Right atrium auricular region (tissue), 2 donors: ENCODE results near the gene ICA1. TPM values are rescaled to one million over a fixed set of nuclear protein-coding genes. Genes with fewer than 3 reads are reported as not detected.

Source experiments
- DNase-seq: peaks from one replicate; pipeline ENCODE4 v3.0.0-alpha.2; 2019; ENCODE audit warnings: low spot score
- H3K27ac ChIP-seq, 2 donors: fragments of 200-600 bp; sonication (generic); 1 replicate in 1 of 2; 2 replicates in 1 of 2; pipeline ENCODE4 v1.5.1; 2016 to 2019
- H3K27me3 ChIP-seq, 2 donors: fragments of 200-600 bp; sonication (generic); one replicate each; pipeline versions ENCODE4 v1.5.1 to v1.6.0; 2017 to 2019
- H3K36me3 ChIP-seq: fragments of 200-600 bp; sonication (generic); one replicate; pipeline ENCODE4 v1.5.1; 2016
- H3K4me1 ChIP-seq, 2 donors: fragments of 200-600 bp; sonication (generic); one replicate each; pipeline versions ENCODE4 v1.5.1 to v1.6.0; 2017 to 2019
- H3K4me3 ChIP-seq, 2 donors: fragments of 200-600 bp; sonication (generic); 1 replicate in 1 of 2; 2 replicates in 1 of 2; pipeline ENCODE4 v1.5.1; 2017 to 2019; ENCODE audit warnings: mild to moderate bottlenecking in 1 of 2, moderate library complexity in 1 of 2
- H3K9me3 ChIP-seq, 2 donors: fragments of 200-600 bp; sonication (generic); one replicate each; pipeline ENCODE4 v1.5.1; 2019
- CTCF ChIP-seq, 2 donors: fragments of 200-600 bp; sonication (generic); IDR thresholded peaks; one replicate each; pipeline ENCODE4 v1.5.1; 2019; ENCODE audit warnings: antibody characterized with exemption in 2 of 2
- total RNA-seq, 2 donors: library from RNA; depleted of rRNA; stranded (reverse); fragments of >200 nt; gene quantifications; one replicate each; pipeline ENCODE4 v1.1.0, GENCODE V29; 2016

The ICA1 gene
- total RNA-seq, 2 donors from 2014 or later, result 39.4 to 51.8 TPM

DNA sequence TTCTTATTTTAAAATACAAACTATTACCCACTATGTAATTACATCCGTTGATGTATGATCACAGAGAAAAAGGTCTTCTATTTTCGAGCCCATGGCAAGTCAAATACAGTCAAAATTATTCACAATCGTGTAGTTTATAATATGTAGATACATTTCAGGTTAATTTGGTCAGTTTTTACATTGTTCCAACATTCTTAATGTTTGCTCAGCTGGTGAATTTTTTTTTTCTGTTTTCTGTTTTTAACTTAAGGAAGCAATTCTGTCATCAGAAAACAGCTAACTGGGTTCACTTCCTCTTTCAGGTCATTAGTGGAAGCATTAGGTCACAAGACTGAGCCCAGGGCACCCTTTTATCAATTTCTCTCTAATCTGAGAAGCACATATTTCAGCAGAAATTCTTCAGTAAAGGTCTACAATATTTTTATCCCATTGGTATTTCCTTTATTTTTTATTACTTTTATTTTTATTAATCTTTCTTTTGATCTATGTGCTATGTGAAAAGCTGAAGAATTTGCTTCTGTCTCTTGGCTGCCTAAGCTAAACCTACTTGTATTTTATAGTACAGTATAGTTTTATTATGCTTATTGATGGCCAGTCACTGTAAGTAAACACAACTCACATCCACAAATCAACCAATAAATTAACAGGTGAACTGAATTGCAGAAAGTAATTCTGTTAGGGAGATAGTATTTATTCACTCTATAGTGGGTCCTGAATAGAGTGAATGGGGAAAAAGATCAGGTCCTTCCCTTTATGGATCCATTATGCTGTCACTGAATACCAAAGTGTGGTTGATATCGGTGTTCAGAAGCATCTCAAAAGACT, 84.6 kb downstream of the ICA1 start:
- H3K4me1 ChIP-seq, result peaks cover 0 to 29% of the 10 kb centered on the region in 2 donors
- DNase-seq, result no peak
- H3K4me3 ChIP-seq, result no peak overlapping the region
- H3K27ac ChIP-seq, result no peak overlapping the region
- no peaks in the 10 kb centered on the region for H3K27me3 ChIP-seq
- H3K9me3 ChIP-seq, result no peaks in the 10 kb centered on the region
- no peaks in the 10 kb centered on the region for H3K36me3 ChIP-seq
- no peak for TF ChIP-seq CTCF (IDR thresholded peaks at IDR 0.05)

DNA sequence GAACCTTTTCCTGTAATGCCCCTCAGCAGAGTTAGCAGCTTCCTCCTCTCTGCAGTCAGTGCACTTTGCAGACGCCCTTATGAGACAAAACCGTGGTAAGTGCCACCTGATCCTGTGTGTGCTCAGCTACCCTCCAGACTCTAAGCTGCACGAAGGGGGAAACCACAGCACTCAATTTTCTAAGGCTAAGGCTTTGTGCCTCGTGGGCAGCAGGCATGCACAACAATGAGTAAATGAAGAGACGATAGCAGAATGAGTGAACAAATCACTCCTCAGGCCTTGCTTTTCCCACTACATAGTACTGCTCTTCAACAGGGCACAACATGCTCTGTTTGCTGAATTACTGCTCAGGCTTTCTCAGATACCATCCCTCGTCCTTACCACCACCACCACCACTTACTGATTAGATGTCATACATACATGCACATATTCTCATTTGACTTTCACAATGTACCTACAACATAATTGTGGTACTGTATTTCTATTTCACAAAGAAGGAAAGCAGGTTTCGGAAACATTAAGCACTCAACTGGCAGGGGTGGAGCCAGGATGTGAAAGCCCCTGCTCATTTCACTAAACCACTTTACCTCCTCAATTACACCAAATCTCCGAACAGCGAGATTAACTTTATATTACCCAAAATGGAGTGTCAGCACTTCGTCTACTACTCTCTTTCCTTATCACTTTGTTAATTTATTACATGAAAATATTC, 85.4 kb downstream of the ICA1 start:
- H3K27ac ChIP-seq, result no peak overlapping the region

GRCh38 chr7:8175929-8176369, 86.0 kb downstream of the ICA1 start:
- no peak for TF ChIP-seq CTCF (IDR thresholded peaks at IDR 0.05)
- no peak for DNase-seq
- Histone ChIP-seq H3K27me3 (no peaks in the 10 kb centered on the region), H3K36me3 (no peaks in the 10 kb centered on the region), H3K4me1 (peaks cover 0 to 29% of the 10 kb centered on the region in 2 donors), H3K27ac (no peak overlapping the region), H3K9me3 (no peaks in the 10 kb centered on the region), H3K4me3 (no peak overlapping the region)

More for the DNA sequence above, 85.4 kb downstream of the ICA1 start:
- peaks cover 0 to 29% of the 10 kb centered on the region in 2 donors for H3K4me1 ChIP-seq
- H3K4me3 ChIP-seq, result no peak overlapping the region
- TF ChIP-seq CTCF (IDR thresholded peaks at IDR 0.05), result no peak
- DNase-seq, result no peak
- no peaks in the 10 kb centered on the region for H3K27me3 ChIP-seq
- no peaks in the 10 kb centered on the region for H3K36me3 ChIP-seq
- H3K9me3 ChIP-seq, result no peaks in the 10 kb centered on the region

GRCh38 chr7:8172372-8173354, 89.3 kb downstream of the ICA1 start:
- Histone ChIP-seq H3K9me3 (no peaks in the 10 kb centered on the region), H3K4me1 (peaks cover 0 to 24% of the 10 kb centered on the region in 2 donors), H3K4me3 (no peak overlapping the region), H3K27ac (no peak overlapping the region), H3K36me3 (no peaks in the 10 kb centered on the region), H3K27me3 (no peaks in the 10 kb centered on the region)
- no peak for TF ChIP-seq CTCF (IDR thresholded peaks at IDR 0.05)
- DNase-seq, result no peak

- Histone ChIP-seq H3K27me3 (no peaks in the 10 kb centered on the region), H3K4me3 (no peak overlapping the region), H3K27ac (no peak overlapping the region), H3K36me3 (no peaks in the 10 kb centered on the region), H3K4me1 (peaks cover 0 to 7% of the 10 kb centered on the region in 2 donors), H3K9me3 (no peaks in the 10 kb centered on the region)
- no peak for DNase-seq
- TF ChIP-seq CTCF (IDR thresholded peaks at IDR 0.05), result no peak
These were observed 92.8 kb downstream of the ICA1 start for GRCh38 chr7:8169171-8169570.
